Measurements from ENCODE around the gene DDX51.

The DDX51 gene

DNA sequence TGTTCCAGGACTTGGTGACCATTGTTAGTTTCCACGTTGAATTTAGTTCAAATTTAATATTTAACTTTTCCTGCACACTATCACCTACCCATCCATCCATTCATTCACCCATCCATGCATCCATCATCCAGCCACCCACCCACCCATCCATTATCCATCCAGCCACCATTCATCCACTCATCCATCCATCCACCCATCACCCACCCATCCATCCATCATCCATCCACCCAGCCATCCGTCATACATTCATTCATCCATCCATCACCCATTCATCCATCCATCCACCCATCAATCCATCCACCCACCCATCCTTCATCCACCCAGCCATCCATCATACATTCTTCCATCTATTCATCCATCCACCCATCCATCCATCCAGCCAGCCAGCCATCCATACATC lies 22.0 kb upstream of the DDX51 start:
- H3K36me3 ChIP-seq: no peaks in the 10 kb centered on the region
- H3K9me3 ChIP-seq: no peaks in the 10 kb centered on the region
- TF ChIP-seq, protein P1, sequence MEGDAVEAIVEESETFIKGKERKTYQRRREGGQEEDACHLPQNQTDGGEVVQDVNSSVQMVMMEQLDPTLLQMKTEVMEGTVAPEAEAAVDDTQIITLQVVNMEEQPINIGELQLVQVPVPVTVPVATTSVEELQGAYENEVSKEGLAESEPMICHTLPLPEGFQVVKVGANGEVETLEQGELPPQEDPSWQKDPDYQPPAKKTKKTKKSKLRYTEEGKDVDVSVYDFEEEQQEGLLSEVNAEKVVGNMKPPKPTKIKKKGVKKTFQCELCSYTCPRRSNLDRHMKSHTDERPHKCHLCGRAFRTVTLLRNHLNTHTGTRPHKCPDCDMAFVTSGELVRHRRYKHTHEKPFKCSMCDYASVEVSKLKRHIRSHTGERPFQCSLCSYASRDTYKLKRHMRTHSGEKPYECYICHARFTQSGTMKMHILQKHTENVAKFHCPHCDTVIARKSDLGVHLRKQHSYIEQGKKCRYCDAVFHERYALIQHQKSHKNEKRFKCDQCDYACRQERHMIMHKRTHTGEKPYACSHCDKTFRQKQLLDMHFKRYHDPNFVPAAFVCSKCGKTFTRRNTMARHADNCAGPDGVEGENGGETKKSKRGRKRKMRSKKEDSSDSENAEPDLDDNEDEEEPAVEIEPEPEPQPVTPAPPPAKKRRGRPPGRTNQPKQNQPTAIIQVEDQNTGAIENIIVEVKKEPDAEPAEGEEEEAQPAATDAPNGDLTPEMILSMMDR (IDR thresholded peaks at IDR 0.05; ENCODE audit: low read depth, low read length): no peak
- peaks cover 52% of the 10 kb centered on the region for H3K27me3 ChIP-seq
- H3K4me1 ChIP-seq: no peaks in the 10 kb centered on the region
- no peak for DNase-seq
- no peak overlapping the region for H3K4me3 ChIP-seq (ENCODE audit: low read depth, low read length)

DNA sequence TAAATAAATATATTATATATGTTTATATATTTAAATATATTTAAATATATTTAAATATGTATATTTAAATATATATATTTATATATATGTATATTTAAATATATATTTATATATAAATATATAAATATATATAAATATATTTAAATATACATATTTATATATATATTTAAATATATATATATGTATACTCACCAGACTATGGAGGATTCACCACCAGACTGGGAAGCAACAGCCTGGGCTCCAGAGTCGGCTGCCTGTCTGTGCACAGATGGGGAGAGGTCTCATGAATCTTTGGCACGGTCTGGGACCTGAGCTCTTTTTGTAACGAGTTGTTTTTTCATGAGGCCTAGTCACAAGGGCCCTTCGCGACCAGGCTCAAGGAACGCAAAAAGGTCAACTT lies 21.5 kb upstream of the DDX51 start:
- Histone ChIP-seq H3K27me3 (peaks cover 48% of the 10 kb centered on the region), H3K4me3 (ENCODE audit: low read depth, low read length) (no peak overlapping the region), H3K36me3 (no peaks in the 10 kb centered on the region), H3K4me1 (no peaks in the 10 kb centered on the region), H3K9me3 (no peaks in the 10 kb centered on the region)
- TF ChIP-seq, protein P1 (IDR thresholded peaks at IDR 0.05; ENCODE audit: low read depth, low read length): no peak
- DNase-seq: no peak

DNA sequence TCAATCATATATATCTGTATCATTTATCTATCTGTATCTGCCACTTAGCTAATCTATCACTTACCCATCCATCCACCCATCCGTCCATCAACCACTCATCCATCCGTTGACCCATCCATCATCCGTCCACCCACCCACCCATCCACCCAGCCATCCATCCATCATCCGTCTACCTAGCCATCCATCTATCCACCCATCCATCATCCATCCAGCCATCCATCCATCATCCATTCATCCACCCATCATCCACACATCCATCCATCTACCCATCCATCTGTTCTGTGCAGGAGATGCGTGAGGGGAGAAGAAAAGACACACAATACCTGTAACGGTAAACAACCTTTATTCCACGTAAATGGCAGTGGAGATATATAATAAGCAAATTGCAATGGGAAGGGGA lies 20.3 kb upstream of the DDX51 start:
- Histone ChIP-seq H3K4me3 (ENCODE audit: low read depth, low read length) (no peak overlapping the region), H3K9me3 (no peaks in the 10 kb centered on the region), H3K27me3 (peaks cover 41% of the 10 kb centered on the region), H3K36me3 (no peaks in the 10 kb centered on the region), H3K4me1 (no peaks in the 10 kb centered on the region)
- DNase-seq: no peak
- TF ChIP-seq, protein P1 (IDR thresholded peaks at IDR 0.05; ENCODE audit: low read depth, low read length): no peak

DNA sequence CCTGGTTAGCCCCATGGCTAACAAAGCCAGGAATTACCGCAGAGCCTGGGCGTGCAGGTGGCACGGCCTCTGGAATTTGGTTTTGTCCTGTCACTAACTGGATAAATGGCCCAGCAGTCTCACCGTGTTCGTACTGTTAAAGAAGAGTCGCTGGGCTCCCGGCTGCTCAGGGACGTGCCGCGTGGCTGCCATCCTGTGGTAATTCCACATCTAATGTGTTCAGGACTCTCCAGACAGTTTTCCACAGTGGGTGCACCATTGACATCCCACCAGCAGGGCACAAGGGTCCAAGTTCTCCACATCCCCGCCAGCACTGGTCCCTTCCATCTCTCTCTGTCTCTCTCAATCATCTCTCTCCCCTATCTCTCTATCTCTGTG lies 19.8 kb upstream of the DDX51 start:
- H3K4me3 ChIP-seq (ENCODE audit: low read depth, low read length): no peak overlapping the region
- TF ChIP-seq, protein P1 (IDR thresholded peaks at IDR 0.05; ENCODE audit: low read depth, low read length): peak; percentile 38
- DNase-seq: no peak

DNA sequence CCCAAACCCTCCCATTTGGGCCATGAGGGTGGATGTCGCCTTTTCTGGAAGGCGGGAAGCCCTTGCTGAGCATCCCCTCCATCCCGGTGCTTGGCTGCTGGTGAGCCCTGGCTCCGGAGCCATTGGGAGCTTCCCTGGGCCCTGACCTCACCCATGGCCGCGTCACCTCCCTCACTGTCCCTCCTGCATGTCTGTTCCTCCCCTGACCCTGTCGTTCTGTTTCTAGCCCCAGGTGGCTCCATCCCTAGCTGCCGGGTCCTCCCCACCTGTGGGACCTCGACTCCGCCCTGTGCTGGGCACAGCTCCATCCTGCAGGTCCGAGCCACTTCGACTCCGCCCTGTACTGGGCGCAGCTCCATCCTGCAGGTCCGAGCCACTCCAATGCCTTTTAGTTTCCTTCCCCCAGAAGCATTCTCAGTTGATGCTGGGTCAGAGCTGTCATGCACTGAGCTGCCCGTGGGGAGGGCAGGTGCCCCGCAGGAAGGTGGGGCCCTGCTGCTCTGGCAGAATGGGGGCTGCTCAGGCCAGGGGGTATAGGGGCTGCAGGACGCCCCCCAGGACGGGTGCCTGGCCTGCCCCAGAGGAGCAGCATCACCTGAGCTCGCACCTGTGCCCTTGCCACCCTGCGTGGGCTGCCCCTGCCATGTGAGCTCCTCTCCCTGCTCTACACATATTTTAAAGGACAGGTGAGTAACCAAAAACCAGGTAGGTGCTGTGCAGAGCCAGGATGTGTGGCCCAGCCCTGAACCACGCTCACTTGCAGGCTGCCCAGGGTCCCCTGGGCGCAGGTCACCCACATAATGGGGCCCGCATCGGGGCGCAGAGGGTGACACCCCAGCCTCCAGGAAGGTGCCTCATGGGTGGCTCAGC lies 19.2 kb upstream of the DDX51 start:
- H3K9me3 ChIP-seq: no peaks in the 10 kb centered on the region
- no peak overlapping the region for H3K4me3 ChIP-seq (ENCODE audit: low read depth, low read length)
- peaks cover 35% of the 10 kb centered on the region for H3K27me3 ChIP-seq
- no peak for DNase-seq
- no peaks in the 10 kb centered on the region for H3K4me1 ChIP-seq
- no peaks in the 10 kb centered on the region for H3K36me3 ChIP-seq
- TF ChIP-seq, protein P1 (IDR thresholded peaks at IDR 0.05; ENCODE audit: low read depth, low read length): no peak

More for the DNA sequence above, 19.8 kb upstream of the DDX51 start:
- no peaks in the 10 kb centered on the region for H3K9me3 ChIP-seq
- no peaks in the 10 kb centered on the region for H3K4me1 ChIP-seq
- H3K36me3 ChIP-seq: no peaks in the 10 kb centered on the region
- peaks cover 40% of the 10 kb centered on the region for H3K27me3 ChIP-seq

DNA sequence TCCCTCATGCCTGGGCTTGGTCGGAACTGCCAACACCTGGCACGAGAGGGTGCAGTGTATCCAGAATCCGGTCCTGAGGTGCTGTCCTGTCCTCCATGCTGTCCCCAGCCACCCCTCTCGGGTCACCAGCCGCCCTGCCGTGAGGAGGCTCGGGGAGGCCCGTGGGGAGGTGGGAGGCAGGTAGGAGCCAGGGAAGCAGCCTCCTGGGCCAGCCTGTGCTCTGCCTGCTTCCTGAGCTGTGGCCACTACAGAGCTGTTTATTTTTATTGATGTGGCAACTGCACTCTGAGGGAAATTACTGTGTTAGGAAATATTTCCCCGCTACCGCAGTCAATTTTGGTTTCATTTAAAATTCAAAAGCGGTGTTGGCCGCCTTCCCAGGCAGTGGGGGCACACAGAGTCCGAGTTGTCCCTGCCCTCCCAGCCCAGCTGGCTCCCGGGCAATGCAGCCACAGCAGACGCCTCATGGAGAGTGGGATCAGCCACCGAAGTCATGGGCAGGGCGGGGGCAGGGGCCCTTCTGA lies 18.5 kb upstream of the DDX51 start:
- Histone ChIP-seq H3K27me3 (peaks cover 32% of the 10 kb centered on the region), H3K36me3 (no peaks in the 10 kb centered on the region), H3K4me1 (no peaks in the 10 kb centered on the region), H3K9me3 (no peaks in the 10 kb centered on the region), H3K4me3 (ENCODE audit: low read depth, low read length) (no peak overlapping the region)
- TF ChIP-seq, protein P1 (IDR thresholded peaks at IDR 0.05; ENCODE audit: low read depth, low read length): no peak
- no peak for DNase-seq

All from BE2C (cell line).